GM12878 (cell line): ENCODE measurements around the gene TGM6. TPM values are rescaled to one million over a fixed set of nuclear protein-coding genes. Genes with fewer than 3 reads are reported as not detected.
A peak's percentile ranks its signal among the peaks of the same experiment; 100 is the strongest.

Source experiments
- BCL11A ChIP-seq: IDR thresholded peaks from 2 replicates; pipeline ENCODE4 v1.6.1; 2011; ENCODE audit warnings: low read depth, low read length
- CBX3 ChIP-seq: fragments of 200-600 bp; sonication (generic); IDR thresholded peaks from 2 replicates; pipeline ENCODE4 v1.6.1; 2016; ENCODE audit warnings: low read depth, borderline replicate concordance
- CBX5 ChIP-seq: sonication (generic); IDR thresholded peaks from 2 replicates; pipeline ENCODE4 v1.6.1; 2016; ENCODE audit warnings: low read depth, moderate library complexity, mild to moderate bottlenecking, inconsistent platforms
- CHD2 ChIP-seq: IDR thresholded peaks from 2 replicates; pipeline ENCODE4 v1.6.1; 2011; ENCODE audit warnings: low read depth, low read length, improper control_type of control experiment, borderline replicate concordance
- E4F1 ChIP-seq: fragments of 450-650 bp; IDR thresholded peaks from 2 replicates; pipeline ENCODE4 v1.6.1; 2018; ENCODE audit warnings: borderline replicate concordance, mild to moderate bottlenecking; ENCODE audit not compliant: partially characterized antibody
- EP300 ChIP-seq, 2 experiments: fragments of 150-350 bp in 1 of 2; IDR thresholded peaks; 2 replicates each; pipeline ENCODE4 v1.6.1; 2011 to 2012; ENCODE audit warnings: low read depth in 2 of 2, low read length in 2 of 2, borderline replicate concordance in 1 of 2, improper control_type of control experiment in 1 of 2, inconsistent platforms in 1 of 2; ENCODE audit not compliant: control insufficient read depth in 1 of 2
- ETV6 ChIP-seq, 2 experiments: fragments of 450-650 bp in 1 of 2; IDR thresholded peaks in 1 of 2; conservative IDR thresholded peaks in 1 of 2; 2 replicates each; pipeline ENCODE4 v1.6.1; 2014; ENCODE audit warnings: antibody characterized with exemption in 1 of 2, borderline replicate concordance in 1 of 2, low read depth in 1 of 2, mild to moderate bottlenecking in 1 of 2, moderate library complexity in 1 of 2
- GABPA ChIP-seq: IDR thresholded peaks from 2 replicates; pipeline ENCODE4 v1.6.1; 2014; ENCODE audit warnings: antibody characterized with exemption, low read depth, mild to moderate bottlenecking, inconsistent platforms
- HCFC1 ChIP-seq: fragments of 150-350 bp; IDR thresholded peaks from 2 replicates; pipeline ENCODE4 v1.6.1; 2014; ENCODE audit warnings: low read length
- KDM1A ChIP-seq: fragments of 200-600 bp; sonication (generic); IDR thresholded peaks from 2 replicates; pipeline ENCODE4 v1.6.1; 2016; ENCODE audit warnings: borderline replicate concordance
- NR2C2 ChIP-seq: IDR thresholded peaks from 2 replicates; pipeline ENCODE4 v1.6.1; 2011; ENCODE audit warnings: borderline replicate concordance, low read depth; ENCODE audit not compliant: control insufficient read depth, insufficient read length
- POLR2AphosphoS2 ChIP-seq: IDR thresholded peaks from 2 replicates; pipeline ENCODE4 v1.6.1; 2011; ENCODE audit warnings: low read depth, mild to moderate bottlenecking, low read length, improper control_type of control experiment, moderate library complexity
- RB1 ChIP-seq: fragments of 450-650 bp; formaldehyde crosslinking; IDR thresholded peaks from 2 replicates; pipeline ENCODE4 v1.6.1; 2017; ENCODE audit warnings: mild to moderate bottlenecking, borderline replicate concordance
- RFX5 ChIP-seq: IDR thresholded peaks from 2 replicates; pipeline ENCODE4 v1.6.1; 2011; ENCODE audit warnings: low read depth, low read length, improper control_type of control experiment
- SMAD5 ChIP-seq: IDR thresholded peaks from 2 replicates; pipeline ENCODE4 v1.6.1; 2016; ENCODE audit warnings: antibody characterized with exemption, low read depth
- STAT1 ChIP-seq: fragments of 450-650 bp; conservative IDR thresholded peaks from 2 replicates; pipeline ENCODE4 v1.6.1; 2014; ENCODE audit warnings: antibody characterized with exemption, mild to moderate bottlenecking
- TCF7 ChIP-seq: IDR thresholded peaks from 2 replicates; pipeline ENCODE4 v1.6.1; 2014; ENCODE audit warnings: antibody characterized with exemption, borderline replicate concordance
- YY1 ChIP-seq: IDR thresholded peaks from 2 replicates; pipeline ENCODE4 v1.6.1; 2011; ENCODE audit warnings: low read depth, mild to moderate bottlenecking, low read length
- ZNF384 ChIP-seq: IDR thresholded peaks from 2 replicates; pipeline ENCODE4 v1.6.1; 2012; ENCODE audit warnings: low read depth, mild to moderate bottlenecking, low read length, improper control_type of control experiment, borderline replicate concordance
- ZSCAN29 ChIP-seq: fragments of 450-650 bp; IDR thresholded peaks from 2 replicates; pipeline ENCODE4 v1.6.1; 2017; ENCODE audit warnings: mild to moderate bottlenecking, moderate library complexity
- polyA plus RNA-seq, 11 experiments: library from polyadenylated mRNA; depleted of rRNA in 4 of 11; unstranded in 6 of 11; stranded (reverse) in 5 of 11; fragments of >200 nt; fragmentation: Nextera tagmentation in 4 of 11; fragmentation: Illumina TruSeq in 1 of 11; extraction: Ambion mirVana in 4 of 11; extraction: Trizol in 1 of 11; gene quantifications; 1 replicate in 1 of 11; 2 replicates in 10 of 11; pipeline versions ENCODE4 v1.2.1 to v1.2.3, GENCODE V29; 2011 to 2016; ENCODE audit warnings: inconsistent platforms in 2 of 11, missing spikeins in 2 of 11, low read depth in 1 of 11
- total RNA-seq, 4 experiments: library from RNA; depleted of rRNA in 3 of 4; stranded (reverse); fragments of >200 nt in 3 of 4; fragmentation: Illumina TruSeq in 1 of 4; extraction: Trizol in 1 of 4; gene quantifications; 2 replicates each; pipeline versions ENCODE4 v1.2.1 to v1.2.3, GENCODE V29; 2013 to 2021
- TF ChIP-seq, protein P1 (sequence below): fragments of 450-650 bp; IDR thresholded peaks from 2 replicates; pipeline ENCODE4 v1.6.1; 2016; ENCODE audit warnings: mild to moderate bottlenecking
- TF ChIP-seq, protein P2 (sequence below): fragments of 450-650 bp; IDR thresholded peaks from 2 replicates; pipeline ENCODE4 v1.6.1; 2017; ENCODE audit warnings: mild to moderate bottlenecking, moderate library complexity

TGM6 gene
- total and polyA plus RNA-seq, 10 of the 15 experiments (the other 5 are each of a cell fraction or from before 2014, with no cell fraction given) = not detected

DNA sequence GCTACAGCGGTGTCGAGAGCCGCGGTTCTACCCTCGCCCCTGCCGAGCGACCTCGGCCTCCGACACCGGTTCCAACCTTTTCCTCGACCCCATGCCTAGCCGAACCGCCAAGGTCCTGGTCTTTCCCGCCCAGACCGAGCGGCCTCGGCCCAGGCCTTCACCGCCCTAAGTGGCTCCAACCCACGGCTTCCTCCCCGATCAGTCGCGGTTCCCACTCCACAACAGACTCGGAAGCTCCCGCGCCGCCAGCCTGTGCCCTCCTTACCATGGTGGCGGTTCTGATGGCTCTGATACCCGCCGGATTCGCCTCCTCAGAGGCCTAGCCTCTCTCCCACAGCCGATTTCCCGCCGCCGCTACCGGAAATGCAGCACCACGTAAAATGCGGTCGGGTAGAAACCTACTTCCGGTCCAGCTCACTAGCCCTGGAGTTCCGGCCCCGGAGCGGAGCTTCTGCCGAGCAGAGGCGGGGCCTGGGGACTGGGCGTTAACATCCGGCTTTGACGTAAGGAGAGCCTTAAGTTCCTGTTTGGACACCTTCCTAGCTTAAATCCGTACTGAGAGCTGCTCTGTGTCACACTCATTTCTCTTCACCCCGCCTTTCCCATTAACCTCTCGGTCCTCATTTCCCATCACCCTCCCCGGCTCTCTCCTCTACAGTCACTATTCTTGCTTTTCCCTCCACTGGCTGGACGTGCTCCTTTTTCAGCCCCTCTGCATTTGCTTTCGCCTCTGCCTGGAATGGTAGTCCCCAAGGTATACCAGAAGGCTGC is 89.9 kb downstream of the TGM6 start, which contains the start of gene SNRPB (continued):
- TF ChIP-seq, protein P1, sequence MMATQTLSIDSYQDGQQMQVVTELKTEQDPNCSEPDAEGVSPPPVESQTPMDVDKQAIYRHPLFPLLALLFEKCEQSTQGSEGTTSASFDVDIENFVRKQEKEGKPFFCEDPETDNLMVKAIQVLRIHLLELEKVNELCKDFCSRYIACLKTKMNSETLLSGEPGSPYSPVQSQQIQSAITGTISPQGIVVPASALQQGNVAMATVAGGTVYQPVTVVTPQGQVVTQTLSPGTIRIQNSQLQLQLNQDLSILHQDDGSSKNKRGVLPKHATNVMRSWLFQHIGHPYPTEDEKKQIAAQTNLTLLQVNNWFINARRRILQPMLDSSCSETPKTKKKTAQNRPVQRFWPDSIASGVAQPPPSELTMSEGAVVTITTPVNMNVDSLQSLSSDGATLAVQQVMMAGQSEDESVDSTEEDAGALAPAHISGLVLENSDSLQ = peak; percentile 83
- peak; percentile 94 for TF ChIP-seq ZSCAN29
- peak; percentile 100 for TF ChIP-seq GABPA
- TF ChIP-seq YY1 = peak; percentile 85
- TF ChIP-seq E4F1 = peak; percentile 69
- peak; percentile 91 for TF ChIP-seq CBX5
- no peak for TF ChIP-seq ZNF384
- peak; percentile 84 for TF ChIP-seq HCFC1
- no peak for TF ChIP-seq KDM1A
- TF ChIP-seq SMAD5 = peak; percentile 96
- TF ChIP-seq NR2C2 = no peak
- peak; percentile 95 for TF ChIP-seq POLR2AphosphoS2
- peak; percentile 100 for TF ChIP-seq RB1
- TF ChIP-seq CHD2 = peak; percentile 33; the same call in 1 of the 2 replicates
- TF ChIP-seq TCF7 = peak; percentile 70
- TF ChIP-seq CBX3 = no peak
- TF ChIP-seq STAT1 = peak; percentile 90; the same call in 1 of the 2 replicates
- no peak for TF ChIP-seq EP300 (IDR thresholded peaks at IDR 0.05; ENCODE audit: borderline replicate concordance in 1 of 2, control insufficient read depth in 1 of 2, low read depth in 2 of 2, low read length in 2 of 2)
- TF ChIP-seq RFX5 = no peak
- TF ChIP-seq, protein P2, sequence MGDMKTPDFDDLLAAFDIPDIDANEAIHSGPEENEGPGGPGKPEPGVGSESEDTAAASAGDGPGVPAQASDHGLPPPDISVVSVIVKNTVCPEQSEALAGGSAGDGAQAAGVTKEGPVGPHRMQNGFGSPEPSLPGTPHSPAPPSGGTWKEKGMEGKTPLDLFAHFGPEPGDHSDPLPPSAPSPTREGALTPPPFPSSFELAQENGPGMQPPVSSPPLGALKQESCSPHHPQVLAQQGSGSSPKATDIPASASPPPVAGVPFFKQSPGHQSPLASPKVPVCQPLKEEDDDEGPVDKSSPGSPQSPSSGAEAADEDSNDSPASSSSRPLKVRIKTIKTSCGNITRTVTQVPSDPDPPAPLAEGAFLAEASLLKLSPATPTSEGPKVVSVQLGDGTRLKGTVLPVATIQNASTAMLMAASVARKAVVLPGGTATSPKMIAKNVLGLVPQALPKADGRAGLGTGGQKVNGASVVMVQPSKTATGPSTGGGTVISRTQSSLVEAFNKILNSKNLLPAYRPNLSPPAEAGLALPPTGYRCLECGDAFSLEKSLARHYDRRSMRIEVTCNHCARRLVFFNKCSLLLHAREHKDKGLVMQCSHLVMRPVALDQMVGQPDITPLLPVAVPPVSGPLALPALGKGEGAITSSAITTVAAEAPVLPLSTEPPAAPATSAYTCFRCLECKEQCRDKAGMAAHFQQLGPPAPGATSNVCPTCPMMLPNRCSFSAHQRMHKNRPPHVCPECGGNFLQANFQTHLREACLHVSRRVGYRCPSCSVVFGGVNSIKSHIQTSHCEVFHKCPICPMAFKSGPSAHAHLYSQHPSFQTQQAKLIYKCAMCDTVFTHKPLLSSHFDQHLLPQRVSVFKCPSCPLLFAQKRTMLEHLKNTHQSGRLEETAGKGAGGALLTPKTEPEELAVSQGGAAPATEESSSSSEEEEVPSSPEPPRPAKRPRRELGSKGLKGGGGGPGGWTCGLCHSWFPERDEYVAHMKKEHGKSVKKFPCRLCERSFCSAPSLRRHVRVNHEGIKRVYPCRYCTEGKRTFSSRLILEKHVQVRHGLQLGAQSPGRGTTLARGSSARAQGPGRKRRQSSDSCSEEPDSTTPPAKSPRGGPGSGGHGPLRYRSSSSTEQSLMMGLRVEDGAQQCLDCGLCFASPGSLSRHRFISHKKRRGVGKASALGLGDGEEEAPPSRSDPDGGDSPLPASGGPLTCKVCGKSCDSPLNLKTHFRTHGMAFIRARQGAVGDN = peak; percentile 74
- peak in 1 of 2 experiments; percentile 83; a peak in 2 of 4 replicates for TF ChIP-seq ETV6 (conservative IDR thresholded peaks at IDR 0.05 in 1 of 2, IDR thresholded peaks at IDR 0.05 in 1 of 2; ENCODE audit: borderline replicate concordance in 1 of 2, low read depth in 1 of 2)
- TF ChIP-seq BCL11A = no peak
